Stimulated activated CD8-positive, alpha-beta memory T cell treated with anti-CD3 and anti-CD28 coated beads, Interleukin-15, amount 100 ng/mL, for 24 hours (primary cell): ENCODE data around the gene STON2.

Experiments
- DNase-seq: peaks from one replicate; pipeline ENCODE4 v3.0.0-alpha.2; 2020; ENCODE audit warnings: low read depth

Gene STON2

DNA sequence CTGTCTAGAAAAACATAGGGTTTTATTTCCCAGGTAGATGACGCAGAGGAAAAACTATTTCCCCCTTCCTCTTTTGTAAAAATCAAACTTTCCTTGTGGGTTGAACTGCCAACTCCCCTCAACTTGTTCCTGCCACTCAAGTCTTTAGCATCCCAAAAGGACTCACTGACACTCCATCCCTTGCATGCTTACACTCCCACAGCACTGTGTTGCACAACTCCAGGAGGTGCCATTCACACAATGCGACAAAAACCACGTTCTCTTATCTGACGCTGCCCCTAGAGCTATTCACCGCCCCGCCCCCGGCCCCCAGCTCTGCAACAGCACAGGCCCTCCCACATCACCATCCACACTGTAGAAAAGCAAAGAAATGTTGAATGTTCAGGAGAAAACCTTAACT is 16.9 kb upstream of the STON2 start:
- DNase-seq, result no peak

DNA sequence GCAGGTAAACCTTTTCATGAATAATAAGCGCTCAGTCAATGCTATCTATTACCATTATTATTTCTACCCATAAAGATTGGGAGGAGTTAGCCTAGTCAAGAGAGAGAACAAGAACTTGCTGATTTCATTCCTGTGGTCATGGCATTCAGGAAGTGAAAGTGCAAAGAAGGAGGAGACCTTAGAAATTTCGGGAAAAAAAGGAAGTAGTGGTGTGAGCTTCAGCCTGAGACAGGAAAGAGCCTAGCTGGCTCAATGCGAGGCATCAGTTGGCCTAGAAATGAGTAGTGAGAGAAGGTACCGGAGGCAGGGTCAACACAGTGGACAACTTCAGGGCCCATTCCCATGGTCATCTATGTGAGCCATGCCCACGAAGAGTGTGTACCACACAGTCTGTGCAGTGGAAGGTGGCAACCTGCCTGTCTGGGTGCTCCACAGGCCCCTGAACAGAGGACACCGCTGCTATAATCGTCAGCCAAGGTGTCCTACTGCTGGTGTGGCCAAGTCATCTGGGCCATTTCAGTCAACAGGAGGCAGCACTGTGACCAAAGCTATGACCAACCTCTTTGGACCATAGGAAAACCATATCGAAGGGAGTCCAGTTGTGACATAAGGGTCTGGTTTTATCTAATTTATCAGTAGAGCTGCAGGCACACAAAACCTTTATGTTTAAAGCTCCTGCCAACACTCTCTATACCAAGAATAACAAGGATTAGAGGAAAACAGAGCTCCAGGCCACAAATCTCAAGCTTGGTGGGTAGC is 16.2 kb upstream of the STON2 start:
- DNase-seq, result no peak

DNA sequence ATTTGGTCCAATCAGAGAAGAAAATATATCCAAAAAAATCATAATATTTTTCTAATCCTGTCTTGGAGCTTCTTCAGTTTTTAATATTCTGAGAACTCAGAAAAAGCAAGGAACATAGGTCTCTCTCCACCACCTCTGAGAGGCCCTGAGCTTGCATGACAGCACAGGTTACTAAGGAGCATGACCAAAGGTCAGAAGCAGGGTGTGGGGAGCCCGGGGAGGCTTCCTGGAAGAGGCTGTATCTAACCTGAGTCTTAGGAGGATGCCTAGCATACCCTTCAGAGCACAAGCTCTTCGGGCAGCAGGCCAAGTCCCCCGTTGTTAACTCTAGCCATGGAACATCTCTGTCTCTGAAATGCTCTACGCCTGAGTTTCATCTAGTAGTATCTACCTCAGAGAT is 15.7 kb upstream of the STON2 start:
- no peak for DNase-seq

DNA sequence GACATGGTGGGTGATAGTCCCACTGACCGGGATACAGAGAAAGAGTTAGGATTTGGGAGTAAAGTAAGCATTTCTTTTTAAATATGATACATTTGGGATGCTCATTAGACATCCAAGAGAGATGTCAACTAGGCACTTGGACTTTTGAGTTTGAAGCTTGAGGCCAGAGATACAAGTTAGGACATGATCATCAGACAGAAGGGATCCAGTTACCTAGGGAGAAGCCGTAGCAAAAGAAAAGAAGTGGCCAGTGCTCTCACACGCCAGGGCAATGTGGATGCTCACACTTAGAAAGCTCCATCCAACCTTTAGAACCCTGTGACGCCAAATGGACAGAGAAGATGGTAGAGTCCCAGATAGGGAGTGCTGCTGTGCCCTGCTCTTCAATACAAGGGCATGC is 14.0 kb upstream of the STON2 start:
- no peak for DNase-seq

DNA sequence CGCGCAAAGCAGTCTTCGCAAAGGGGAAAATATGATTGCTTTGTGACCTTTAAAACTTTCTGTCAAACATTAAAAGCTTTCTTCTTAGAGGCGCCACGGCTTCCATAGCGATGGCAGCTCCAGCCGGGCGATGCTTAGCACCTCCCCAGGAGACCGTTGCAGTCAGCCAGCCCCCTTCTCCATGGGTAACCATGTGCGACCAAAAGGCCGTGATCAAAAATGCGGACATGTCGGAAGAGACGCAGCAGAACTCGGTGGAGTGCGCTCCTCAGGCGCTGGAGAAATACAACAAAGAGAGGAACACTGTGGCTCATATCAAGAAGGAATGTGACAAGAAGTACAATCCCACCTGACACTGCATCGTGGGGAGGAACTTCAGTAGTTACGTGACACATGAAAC is 12.7 kb upstream of the STON2 start:
- DNase-seq, result no peak

DNA sequence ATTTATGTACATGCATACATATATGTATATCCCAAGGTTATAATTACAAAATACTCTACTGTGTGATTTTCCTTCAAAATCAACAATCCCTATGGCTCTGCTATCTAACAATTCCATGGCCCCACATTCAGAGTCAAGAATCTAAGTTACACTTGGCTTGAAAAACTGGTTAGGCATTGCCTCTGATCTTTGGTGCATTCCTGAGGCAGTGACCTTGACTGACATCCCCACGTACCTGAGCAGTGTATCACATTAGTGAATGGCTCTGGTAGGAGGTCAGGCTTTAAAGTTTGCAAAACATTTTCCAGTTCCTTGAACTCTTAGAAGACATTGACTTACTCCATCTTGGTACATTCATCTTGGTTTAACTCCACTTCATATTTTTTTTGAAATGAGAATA is 8.5 kb upstream of the STON2 start:
- no peak for DNase-seq

DNA sequence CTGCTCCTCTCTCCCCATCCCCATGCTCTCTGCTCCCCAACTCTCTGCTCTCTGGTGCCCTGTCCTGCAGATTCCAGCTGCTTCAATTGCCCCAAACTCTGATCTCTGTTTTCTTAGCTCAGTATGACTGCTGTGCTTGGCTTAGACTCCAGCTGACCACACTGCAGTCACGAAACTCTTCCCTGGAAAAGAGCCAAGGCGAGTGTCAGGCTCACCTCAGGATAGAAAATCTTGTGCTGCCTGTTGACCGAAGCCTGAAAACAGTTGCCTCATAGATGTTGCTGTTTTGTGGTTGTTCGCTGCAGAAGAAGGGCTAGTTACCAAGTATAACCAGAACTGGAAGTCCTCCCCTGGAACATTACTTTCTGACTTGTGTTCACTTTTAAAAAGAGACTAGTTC is 6.7 kb upstream of the STON2 start:
- no peak for DNase-seq

DNA sequence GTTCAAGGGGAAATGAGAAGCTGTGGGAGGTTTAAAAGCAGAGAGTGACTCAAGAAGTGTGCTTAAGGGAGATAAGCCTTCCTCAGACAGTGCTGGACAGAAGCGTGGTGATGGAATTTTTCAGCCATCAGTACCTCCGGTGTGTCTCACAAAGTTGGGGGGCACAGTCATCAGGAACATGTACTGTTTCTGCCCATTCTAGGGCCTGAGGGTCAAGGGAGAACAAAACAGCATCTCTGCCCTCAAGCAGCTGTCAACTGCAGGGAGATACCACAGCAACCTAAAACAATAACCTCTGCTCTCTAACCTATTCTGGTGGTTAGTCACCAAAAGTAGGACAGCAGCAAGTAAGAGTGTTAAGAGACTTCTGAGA is 2.0 kb upstream of the STON2 start:
- DNase-seq, result no peak

DNA sequence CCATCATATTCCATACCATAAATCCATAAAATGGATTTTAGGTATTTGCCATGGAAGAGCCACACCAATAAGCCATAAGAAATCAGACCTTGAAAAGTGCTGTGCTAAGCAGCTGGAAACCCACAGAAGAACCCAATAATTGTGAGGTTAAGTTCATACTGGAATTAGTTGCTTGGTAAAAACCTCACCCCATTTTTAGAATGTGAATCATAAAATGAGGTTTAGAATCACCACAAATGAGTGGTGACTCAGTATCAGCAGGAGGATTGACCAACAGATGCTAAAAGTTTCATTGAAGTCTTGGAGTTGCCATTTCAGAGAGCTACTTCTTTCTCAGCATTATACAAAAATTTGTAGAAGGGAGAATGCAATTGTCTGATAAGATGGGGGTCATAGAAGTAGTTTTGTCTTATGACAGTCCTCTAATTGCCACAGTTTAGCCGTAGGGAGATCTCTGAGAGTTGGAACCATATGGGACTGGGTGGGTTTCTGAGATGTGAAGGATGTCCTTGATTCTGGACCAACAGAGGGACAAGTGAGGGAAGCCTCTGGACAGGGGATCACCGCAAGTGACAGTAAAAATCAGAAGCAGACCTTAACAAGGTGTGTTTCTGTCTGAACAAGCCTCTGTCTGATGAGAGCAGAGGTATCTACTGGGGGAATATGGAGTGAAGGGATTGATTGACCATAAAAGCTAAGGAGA is 1.4 kb upstream of the STON2 start:
- no peak for DNase-seq

DNA sequence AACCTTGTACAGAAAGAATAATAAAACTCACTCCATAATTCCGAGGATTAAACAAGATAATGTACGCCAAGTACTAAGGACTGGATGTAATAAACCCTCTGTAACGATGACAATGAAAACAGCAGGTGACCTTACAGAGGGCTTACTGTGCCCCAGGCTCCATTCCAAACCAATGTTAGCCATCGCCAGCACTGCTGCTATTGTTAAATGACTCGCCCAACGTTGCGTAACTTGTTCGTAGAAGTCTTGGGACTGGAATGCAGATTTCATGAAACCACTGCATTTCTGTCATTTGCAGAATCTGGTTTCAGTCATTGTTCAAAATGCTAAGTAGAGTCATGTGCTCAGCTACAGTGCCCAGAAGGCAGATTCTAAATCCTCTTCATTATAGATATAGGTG is 728 bp upstream of the STON2 start:
- DNase-seq, result no peak

DNA sequence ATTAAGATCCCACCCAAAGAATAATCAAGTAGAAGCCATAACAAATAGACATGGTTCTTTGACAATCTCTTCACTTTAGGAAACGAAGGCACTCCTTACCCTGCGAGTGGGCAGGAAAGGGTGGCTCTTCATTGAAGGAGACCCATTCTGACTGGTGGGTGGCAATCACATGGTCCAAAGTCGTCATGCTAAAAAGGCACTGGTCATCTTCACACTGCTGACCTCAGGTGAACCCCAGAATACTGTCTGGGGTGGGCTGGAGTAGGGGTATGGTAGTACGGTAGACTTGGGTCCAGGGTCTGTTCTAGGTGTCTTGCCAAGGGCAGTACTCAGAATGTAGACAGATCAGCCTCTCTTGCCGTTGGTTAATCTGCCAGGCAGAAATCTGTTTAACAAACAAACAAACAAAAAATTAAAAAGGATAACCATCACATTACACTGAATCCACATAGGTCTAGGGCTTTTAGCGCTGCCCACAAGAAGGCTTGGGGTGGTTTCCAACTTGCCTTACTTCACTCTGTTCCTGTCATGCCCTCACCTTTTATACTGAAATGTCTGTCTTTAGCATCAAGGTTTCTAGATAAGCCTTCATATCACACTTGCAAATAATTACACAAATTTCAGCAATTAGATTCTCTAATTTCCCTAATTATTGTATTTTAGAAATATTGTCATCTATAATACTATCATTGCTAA is 1.8 kb downstream of the STON2 start:
- DNase-seq, result no peak

DNA sequence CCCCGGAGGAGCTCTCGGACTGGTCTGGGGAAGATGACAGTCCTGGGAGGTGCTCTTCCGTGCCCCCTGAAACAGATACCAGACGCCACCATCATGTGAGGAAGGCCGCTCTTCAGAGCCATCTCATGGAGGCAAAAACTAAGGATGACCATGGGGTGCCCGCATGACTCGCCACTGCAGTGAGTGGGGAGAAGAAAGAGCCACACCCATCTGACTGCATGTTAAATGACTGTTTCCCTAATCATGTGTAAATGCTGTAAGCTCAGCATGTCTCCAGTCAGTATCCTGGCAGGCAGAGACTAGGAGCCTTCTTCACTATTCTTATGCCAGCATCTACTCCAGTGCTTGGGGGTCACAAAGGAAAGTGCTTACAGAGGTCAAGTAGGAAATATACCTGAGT is 4.0 kb downstream of the STON2 start:
- no peak for DNase-seq

DNA sequence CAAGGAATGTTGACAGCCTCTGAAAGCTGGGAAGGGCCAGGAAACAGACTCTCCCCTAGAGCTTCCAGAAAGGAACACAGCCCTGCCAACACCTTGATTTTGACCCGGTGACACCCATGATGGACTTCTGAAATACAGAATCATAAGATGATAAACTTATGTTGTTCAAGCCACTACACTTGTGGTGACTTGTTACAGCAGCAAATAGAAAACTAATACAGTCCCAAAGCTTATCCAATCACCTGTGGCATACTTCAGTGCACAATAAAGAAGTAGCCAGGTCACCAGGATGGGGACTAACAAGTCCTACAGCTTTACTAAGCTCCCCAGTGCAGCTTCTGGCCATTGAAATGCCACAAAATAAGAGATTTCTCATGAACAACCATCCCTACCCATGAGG is 5.4 kb downstream of the STON2 start:
- DNase-seq, result no peak

DNA sequence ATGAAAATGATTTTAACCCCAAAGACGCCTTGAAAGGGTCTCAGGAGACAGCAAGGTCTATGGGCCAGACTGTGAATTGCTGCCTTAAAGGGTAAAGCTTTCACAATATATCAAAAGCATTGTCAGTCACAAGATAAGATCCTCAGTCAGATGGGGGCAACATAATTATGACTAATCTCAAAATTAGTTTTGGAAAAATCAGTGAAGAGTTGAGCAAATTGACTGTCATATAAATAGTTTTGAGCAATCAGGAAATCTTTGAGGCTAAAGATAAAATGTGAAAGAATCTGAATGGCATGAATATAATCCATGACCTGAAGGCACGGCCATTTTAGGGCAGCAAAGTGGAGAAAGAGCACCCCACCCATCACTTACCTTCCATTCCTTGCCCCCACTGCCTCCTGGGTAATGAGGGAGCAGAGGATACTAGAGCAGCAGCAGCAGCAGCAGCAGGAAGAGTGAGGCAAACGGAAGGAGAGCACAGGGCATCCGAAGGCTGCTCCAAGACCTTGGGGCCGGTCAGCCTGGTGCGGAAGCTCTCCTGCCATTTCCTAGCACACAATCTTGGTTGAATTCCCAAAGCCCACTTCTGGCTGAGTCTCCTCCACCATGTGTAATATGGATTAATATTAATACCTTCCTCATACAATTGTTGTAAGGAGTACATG is 7.0 kb downstream of the STON2 start:
- no peak for DNase-seq

DNA sequence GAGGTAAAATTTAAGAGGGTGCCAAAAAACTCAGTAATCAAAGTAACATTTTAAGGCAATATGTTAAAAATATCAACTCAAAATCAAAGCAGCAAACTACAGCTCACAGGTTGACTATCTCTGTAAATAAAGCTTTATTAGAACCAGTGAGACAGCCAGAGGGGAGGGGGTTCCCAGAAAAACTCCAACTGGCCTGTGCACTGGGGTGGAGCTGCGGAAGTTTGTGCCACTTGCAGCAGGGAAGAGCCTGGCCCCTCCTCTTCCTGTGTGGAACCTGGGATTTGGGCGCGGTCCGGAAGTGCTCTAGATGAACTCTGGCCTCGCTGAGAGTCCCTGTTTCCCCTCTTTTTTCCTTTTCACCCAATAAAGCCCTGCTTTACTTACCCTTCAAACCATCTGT is 8.1 kb downstream of the STON2 start:
- no peak for DNase-seq

DNA sequence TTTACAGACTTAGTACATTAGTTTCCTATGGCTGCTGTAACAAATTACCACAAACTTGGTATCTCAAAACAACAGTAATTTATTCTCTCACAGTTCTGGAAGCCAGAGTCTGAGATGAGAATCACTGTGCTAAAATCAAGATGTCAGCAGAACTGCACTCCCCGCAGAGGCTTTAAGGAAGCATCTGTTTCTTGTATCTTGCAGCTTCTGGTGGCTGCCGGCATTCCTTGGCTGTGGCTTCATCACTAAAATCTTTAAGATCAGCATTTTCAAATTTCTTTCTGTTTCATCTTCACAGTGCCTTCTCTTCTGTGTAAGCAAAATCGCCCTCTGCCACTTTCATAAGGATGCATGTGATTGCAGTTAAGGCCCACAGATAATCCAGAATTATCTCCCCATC is 9.4 kb downstream of the STON2 start:
- no peak for DNase-seq

DNA sequence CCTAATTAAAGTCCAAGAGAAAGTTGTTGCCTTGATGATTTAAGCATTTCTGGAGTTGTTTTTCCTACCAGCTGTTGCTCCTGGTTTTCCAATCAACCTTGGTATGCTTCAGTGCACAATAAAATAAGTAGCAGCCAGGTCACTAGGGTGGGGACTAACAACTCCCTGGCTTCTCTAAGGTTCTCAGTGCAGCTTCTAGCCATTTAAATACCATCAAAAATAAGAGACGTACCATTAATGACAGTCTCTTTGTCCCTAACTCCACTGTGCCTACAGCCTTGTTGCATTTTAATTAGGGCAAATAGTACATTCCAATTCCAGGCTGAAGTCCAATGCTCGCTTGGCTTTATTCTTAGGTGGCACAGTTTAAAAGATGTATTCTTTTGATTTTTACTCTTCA is 11.8 kb downstream of the STON2 start:
- no peak for DNase-seq

DNA sequence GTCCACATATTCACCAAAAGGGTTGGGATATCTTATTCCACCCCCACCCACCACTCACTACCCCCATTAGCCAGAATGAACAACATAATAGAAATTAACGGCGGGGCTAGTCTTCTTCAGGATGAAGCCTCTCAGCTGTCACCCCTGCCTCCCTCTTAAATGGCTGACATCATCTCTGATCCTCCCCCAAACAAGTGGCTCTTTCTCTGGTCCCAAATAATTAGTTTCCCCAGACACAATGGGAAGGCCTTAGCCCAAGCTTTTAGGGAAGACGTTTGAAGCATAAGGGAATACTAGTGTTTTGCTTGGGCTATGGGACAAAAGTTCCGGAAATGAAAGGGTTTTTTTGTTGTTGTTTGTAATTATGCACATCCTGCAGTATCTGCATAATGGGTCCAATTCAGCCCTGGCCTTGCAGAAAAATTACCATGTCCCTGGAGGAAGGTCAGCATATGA is 13.8 kb downstream of the STON2 start:
- DNase-seq, result no peak

DNA sequence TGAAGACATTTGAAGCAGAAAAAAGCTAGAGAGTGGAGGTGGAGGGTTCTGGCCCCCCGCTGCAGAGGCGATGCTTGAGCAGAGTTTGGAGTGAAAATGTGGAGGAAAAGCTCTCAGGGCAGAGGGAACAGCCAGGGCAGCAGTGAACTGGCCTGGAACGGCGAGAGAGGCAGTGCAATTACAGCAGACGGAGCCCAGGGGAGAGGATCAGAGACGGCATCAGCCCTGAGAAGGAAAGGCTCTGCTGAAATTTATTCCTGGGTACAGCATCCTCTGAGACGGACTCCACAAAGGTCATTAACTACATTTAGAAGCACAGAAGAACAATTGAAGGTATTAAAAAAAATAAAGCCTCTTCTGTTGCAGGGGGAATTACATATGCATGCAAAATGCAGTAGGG is 14.2 kb downstream of the STON2 start:
- DNase-seq, result no peak

DNA sequence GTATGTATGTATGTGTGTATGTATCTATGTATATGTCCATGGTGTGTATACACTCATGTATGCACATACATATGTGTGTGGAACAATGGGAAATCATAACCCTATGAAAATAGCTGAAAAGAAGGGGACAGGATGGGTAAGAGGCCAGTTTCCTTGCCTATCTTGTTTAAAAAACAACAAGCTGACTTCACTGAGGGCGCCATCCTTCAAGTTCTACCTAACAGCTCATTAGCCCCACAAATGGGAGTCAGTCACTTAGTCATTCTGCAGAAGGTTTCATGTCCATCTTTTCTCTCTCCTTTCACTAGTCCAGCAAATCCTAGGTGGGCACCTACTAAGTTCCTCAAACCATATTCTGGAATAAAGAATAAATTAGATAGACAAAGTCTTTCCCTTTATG is 14.7 kb downstream of the STON2 start:
- DNase-seq, result no peak

DNA sequence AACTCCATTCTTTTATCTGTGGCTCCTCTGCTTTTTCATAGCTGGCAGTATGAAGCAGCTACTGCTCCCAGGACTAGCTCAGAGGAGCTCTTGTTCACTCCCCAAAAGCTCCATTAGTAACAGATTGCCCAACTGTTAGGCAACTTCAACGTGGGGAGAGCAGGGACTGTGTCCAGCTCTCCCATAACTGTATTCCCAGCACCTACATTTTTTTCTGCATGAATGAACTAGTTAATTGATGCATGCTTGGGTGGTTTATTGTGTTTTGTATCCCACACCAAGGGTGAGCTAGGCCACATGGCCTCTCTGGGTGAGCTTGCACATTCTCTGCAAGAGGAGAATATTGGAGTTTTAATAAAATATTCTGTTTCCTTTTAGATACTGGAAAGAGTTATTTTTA is 15.2 kb downstream of the STON2 start:
- no peak for DNase-seq

DNA sequence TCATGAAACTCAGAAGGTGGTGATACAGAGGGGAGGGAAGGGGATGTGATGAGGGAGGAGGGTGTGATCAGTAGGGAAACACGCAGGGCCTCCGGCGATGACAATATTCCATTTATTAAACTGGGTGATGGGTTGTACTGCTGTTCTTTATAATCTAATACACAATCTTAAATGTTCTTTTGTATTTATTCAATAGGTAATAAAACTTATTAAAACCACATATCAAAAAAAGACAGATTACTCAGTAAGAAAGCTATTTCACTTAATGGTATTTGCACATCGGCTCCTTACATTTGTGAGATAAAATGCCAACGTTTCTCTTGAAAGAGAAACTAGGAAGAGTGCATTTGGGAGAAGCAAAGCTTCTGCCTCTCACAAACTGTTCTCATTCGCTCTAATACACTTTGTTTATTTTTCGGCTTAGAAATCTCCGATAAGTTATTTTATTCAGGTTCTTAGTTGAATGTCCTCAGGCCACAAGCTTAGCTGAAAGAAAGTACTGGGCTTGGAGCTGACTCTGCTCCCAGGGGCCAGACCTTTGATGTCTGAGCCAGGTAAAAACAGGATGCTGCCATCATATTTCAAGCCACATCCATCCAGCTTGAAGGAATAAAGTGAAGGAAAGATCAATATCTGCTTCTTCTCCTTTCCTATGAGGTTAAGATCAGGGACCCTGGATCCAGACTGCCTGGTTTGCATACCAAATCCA is 17.5 kb downstream of the STON2 start:
- DNase-seq, result no peak
